Measurements from ENCODE around the gene SRM.
"Not testable (repeated sequence)": the region's sequence is repeated elsewhere in the genome, so short reads cannot be mapped to it uniquely, and the experiment has no call there.

Gene SRM

GRCh38 chr1:11071463-11072215, 11.8 kb upstream of the SRM start:
- DNase-seq (ENCODE audit: low read depth) = no peak
- no peak overlapping the region for H3K4me3 ChIP-seq (ENCODE audit: low read length)
- TF ChIP-seq, protein P1, sequence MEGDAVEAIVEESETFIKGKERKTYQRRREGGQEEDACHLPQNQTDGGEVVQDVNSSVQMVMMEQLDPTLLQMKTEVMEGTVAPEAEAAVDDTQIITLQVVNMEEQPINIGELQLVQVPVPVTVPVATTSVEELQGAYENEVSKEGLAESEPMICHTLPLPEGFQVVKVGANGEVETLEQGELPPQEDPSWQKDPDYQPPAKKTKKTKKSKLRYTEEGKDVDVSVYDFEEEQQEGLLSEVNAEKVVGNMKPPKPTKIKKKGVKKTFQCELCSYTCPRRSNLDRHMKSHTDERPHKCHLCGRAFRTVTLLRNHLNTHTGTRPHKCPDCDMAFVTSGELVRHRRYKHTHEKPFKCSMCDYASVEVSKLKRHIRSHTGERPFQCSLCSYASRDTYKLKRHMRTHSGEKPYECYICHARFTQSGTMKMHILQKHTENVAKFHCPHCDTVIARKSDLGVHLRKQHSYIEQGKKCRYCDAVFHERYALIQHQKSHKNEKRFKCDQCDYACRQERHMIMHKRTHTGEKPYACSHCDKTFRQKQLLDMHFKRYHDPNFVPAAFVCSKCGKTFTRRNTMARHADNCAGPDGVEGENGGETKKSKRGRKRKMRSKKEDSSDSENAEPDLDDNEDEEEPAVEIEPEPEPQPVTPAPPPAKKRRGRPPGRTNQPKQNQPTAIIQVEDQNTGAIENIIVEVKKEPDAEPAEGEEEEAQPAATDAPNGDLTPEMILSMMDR (IDR thresholded peaks at IDR 0.05; ENCODE audit: insufficient read depth, low read depth, low read length, missing control alignments) = no peak

DNA sequence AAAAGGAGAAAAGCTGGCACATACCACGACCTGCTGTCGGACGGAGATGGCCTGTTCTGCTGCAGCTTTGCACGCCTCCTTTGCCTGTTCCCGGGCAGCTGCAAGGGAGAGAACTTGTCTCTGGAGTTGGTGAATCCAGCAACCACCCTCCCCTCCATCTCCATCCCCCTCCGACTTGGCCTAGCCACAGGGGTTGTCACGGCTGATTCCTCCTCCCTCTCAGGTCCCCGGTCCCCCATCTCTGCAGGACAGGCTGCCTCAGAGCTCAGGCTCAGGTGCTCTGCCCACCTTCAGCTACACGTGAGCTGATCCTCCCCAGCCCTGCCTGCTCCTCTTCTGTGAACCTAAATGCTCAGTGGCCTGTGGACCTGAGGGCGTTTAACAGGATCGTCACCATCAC, 11.1 kb upstream of the SRM start:
- TF ChIP-seq, protein P1 (IDR thresholded peaks at IDR 0.05; ENCODE audit: insufficient read depth, low read depth, low read length, missing control alignments) = no peak
- no peak overlapping the region for H3K4me3 ChIP-seq (ENCODE audit: low read length)
- no peak for DNase-seq (ENCODE audit: low read depth)

DNA sequence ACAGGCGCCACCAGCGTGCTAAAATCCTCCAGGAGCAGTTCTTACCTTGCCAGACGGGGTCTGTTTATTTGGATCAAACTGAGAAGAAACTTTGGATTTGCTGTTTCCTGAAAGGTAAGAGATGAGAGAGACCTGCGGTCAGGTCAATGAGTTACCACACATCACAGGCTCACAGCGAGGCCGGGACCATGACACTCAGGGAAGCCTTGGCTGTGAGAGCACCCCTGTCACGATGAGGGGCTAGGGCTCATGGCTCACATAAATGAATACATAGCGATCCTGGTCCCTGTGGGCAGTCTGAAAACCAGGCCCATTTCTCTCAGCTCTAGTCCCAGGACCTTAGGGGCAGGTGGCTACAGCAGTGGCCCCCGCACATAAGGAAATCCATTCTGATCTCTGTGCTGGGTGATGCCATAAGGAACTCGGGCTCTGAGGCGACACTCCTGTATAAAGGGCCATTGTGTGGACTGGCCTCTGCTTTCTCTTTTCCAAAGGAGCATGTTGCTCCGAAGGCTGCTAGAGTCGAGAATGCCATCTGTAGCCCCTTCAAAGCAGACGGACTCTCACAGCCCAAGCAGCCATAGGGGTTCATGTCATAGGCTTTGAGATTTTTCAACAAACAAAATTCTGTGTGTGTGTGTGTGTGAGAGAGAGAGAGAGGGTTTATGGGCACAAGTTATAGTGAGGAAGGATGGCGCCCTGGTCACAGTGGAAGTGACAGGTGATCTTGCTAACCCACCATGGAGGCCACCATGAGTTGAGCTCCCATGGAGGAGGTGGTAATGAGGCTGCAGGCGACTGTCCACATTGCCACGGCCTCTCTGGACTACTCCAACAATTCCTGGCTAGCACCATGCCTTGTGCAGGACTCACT, 9.0 kb upstream of the SRM start:
- DNase-seq (ENCODE audit: low read depth) = no peak
- TF ChIP-seq, protein P1 (IDR thresholded peaks at IDR 0.05; ENCODE audit: insufficient read depth, low read depth, low read length, missing control alignments) = no peak
- H3K4me3 ChIP-seq (ENCODE audit: low read length) = no peak overlapping the region

GRCh38 chr1:11067716-11068599, 8.1 kb upstream of the SRM start:
- TF ChIP-seq, protein P1 (IDR thresholded peaks at IDR 0.05; ENCODE audit: insufficient read depth, low read depth, low read length, missing control alignments) = no peak
- no peak overlapping the region for H3K4me3 ChIP-seq (ENCODE audit: low read length)
- DNase-seq (ENCODE audit: low read depth) = no peak

GRCh38 chr1:11065796-11066195, 6.0 kb upstream of the SRM start:
- no peak for DNase-seq (ENCODE audit: low read depth)
- TF ChIP-seq, protein P1 (IDR thresholded peaks at IDR 0.05; ENCODE audit: insufficient read depth, low read depth, low read length, missing control alignments) = no peak
- no peak overlapping the region for H3K4me3 ChIP-seq (ENCODE audit: low read length)

DNA sequence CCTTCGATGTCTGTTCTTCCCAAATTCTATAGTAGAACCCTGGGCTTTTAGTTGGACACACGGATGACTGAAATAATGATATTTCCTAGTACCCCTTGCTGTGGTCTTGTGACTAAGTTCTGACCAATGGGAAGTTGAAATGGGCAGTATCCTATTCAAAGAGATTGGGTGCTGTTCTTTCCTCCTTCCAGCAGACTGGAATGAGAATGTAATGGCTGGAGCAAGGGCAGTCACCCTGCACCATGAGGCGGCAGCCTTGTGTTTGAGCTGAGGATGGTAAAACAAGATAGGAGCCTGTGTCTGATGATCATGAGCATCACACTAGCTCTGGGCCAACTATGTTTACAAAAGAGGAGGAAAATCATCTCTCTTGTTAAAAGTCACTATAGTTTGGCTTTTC, 5.1 kb upstream of the SRM start:
- DNase-seq (ENCODE audit: low read depth) = no peak
- H3K4me3 ChIP-seq (ENCODE audit: low read length) = no peak overlapping the region
- TF ChIP-seq, protein P1 (IDR thresholded peaks at IDR 0.05; ENCODE audit: insufficient read depth, low read depth, low read length, missing control alignments) = no peak

DNA sequence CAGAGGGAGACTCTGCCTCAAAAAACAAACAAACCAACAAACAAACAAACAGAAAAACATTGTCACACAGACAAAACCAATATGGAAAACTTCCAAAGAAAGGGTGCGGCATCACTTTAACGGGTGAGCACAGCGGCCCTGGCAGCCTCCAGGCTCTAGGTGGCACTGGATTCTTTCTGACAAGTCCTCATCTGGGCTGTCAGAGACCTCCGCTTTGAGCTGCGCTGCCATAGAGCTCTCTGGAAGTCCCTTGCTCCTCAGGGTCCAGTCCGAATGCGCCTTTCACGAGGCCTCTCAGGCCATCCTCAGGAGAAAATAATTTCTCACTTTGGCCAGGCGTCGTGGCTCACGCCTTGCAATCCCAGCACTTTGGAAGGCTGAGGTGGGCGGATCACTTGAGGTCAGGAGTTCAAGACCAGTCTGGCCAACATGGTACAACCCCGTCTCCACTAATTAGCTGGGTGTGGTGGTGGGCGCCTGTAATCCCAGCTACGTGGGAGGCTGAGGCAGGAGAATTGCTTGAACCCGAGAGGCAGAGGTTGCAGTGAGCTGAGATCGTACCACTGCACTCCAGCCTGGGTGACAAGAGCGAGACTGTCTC, 4.2 kb upstream of the SRM start:
- not testable (repeated sequence) for DNase-seq (ENCODE audit: low read depth); H3K4me3 ChIP-seq (ENCODE audit: low read length)

All from epithelial cell of esophagus (primary cell).